OCI-LY3 (cell line): ENCODE measurements around the gene TMEM167B.

Experiments used
- CTCF ChIP-seq: fragments of 200-600, 300-600 bp; sonication (generic); IDR thresholded peaks from 2 replicates; pipeline ENCODE4 v1.5.1; 2014; ENCODE audit warnings: antibody characterized with exemption, low read length, low read depth
- EZH2phosphoT487 ChIP-seq: fragments of 200-600 bp; shearing (Covaris generic); IDR thresholded peaks from 2 replicates; pipeline ENCODE4 v1.6.1; 2018; ENCODE audit warnings: antibody characterized with exemption, mixed run types, low read depth

- TF ChIP-seq CTCF (no peak), EZH2phosphoT487 (no peak)
Observed at GRCh38 chr1:109078317-109078716, 12.2 kb upstream of the TMEM167B start.
